Measurements from ENCODE around the gene PFKFB3. TPM values are rescaled to one million over a fixed set of nuclear protein-coding genes. Genes with fewer than 3 reads are reported as not detected.
"Not testable (repeated sequence)": the region's sequence is repeated elsewhere in the genome, so short reads cannot be mapped to it uniquely, and the experiment has no call there.

Gene PFKFB3
- total and polyA plus RNA-seq, 9 of the 15 experiments (the other 6 are each of a cell fraction or from before 2014, with no cell fraction given) = 0.46 to 21.6 (median 7.8) TPM

DNA sequence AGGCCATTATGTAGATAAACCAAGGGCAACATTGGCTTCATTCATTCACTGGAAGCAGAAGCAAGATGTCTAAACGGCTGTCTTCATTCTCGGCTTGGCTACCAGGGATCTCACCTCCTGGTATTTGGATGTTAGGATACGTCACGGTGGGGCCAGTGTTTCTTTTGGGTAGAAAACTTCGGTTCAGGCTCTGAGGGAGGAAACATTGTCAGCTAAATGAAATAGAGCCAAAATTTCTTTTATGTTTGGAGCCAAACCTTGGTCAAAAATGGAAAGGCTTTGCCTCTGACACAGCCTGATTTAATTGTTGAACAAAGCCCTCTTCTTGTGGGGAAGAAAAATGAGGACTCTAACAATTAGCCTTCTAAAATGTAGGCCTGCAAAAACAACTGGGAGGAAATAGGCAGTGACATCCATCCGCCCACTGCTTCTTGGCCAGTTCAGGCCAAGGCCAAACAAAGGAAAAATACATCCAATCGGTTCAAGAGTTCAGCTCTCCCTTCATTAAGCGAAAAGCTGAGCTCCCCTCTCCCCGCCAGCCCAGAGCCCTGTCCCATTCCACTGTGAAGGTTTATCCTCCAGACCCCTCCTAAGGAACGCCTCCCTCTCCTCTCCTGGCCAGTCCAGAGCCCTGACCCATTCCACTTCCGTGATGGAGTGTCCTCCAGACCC, 44.4 kb downstream of the PFKFB3 start:
- in situ Hi-C loops (cut with MboI) = no loop called here
- FAIRE-seq (no peak), ATAC-seq (no peak), DNase-seq (ENCODE audit: extremely low read depth in 1 of 4, low spot score in 3 of 4) (no peak)
- H3K4me3 ChIP-seq = no peak overlapping the region
- TF ChIP-seq, protein P1, sequence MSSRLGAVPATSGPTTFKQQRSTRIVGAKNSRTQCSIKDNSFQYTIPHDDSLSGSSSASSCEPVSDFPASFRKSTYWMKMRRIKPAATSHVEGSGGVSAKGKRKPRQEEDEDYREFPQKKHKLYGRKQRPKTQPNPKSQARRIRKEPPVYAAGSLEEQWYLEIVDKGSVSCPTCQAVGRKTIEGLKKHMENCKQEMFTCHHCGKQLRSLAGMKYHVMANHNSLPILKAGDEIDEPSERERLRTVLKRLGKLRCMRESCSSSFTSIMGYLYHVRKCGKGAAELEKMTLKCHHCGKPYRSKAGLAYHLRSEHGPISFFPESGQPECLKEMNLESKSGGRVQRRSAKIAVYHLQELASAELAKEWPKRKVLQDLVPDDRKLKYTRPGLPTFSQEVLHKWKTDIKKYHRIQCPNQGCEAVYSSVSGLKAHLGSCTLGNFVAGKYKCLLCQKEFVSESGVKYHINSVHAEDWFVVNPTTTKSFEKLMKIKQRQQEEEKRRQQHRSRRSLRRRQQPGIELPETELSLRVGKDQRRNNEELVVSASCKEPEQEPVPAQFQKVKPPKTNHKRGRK (tag; IDR thresholded peaks at IDR 0.05) = no peak
- no peak for TF ChIP-seq ELF4 (CRISPR knock-in tag; IDR thresholded peaks at IDR 0.05)
- TF ChIP-seq ZNF695 (CRISPR knock-in tag; IDR thresholded peaks at IDR 0.05) = no peak
- no peak for TF ChIP-seq TRIM24 (IDR thresholded peaks at IDR 0.05)
- no peak overlapping the region for H3K4me2 ChIP-seq (ENCODE audit: insufficient read depth, low read length)
- no peaks in the 10 kb centered on the region for H3K9me1 ChIP-seq (ENCODE audit: control insufficient read depth, insufficient read depth, low read length)
- BruUV-seq (replicated peaks) = no TSS peak
- no peak overlapping the region for H3K9ac ChIP-seq (ENCODE audit: insufficient read depth in 1 of 2, low read depth in 2 of 2, low read length in 2 of 2)
- no peaks in the 10 kb centered on the region for H4K20me1 ChIP-seq (replicated peaks; ENCODE audit: control insufficient read depth, insufficient read depth, low read length)
- no peaks in the 10 kb centered on the region for H3K79me2 ChIP-seq (ENCODE audit: control insufficient read depth, insufficient read depth, low read length)
- ChIA-PET CTCF (ENCODE audit: low intra/inter-chr PET ratio) (no interaction called here), POLR2A (no interaction called here)
- no peaks in the 10 kb centered on the region for H3K9me3 ChIP-seq (replicated peaks; ENCODE audit: control insufficient read depth, insufficient read depth, low read depth, low read length)
- intact Hi-C loops (cut with micrococcal nuclease) = no loop called here
- 45% methylated on average over 11 of the region's 11 CpGs for WGBS (ENCODE audit: insufficient coverage, low coverage, missing lambda C conversion rate)
- no peaks in the 10 kb centered on the region for H3K4me1 ChIP-seq (replicated peaks in 1 of 2; ENCODE audit: control insufficient read depth in 2 of 2, insufficient read depth in 2 of 2, low read length in 2 of 2)
- H2AFZ ChIP-seq (ENCODE audit: low read depth, low read length) = no peak overlapping the region
- H3K27ac ChIP-seq (ENCODE audit: extremely low read depth, low read depth, low read length) = no peak overlapping the region
- no peaks in the 10 kb centered on the region; a peak in 2 of 5 replicates for H3K27me3 ChIP-seq (ENCODE audit: control insufficient read depth in 2 of 2, insufficient read depth in 2 of 2, low read length in 2 of 2)
- H3K36me3 ChIP-seq (ENCODE audit: control insufficient read depth, insufficient read depth, low read length) = no peaks in the 10 kb centered on the region

DNA sequence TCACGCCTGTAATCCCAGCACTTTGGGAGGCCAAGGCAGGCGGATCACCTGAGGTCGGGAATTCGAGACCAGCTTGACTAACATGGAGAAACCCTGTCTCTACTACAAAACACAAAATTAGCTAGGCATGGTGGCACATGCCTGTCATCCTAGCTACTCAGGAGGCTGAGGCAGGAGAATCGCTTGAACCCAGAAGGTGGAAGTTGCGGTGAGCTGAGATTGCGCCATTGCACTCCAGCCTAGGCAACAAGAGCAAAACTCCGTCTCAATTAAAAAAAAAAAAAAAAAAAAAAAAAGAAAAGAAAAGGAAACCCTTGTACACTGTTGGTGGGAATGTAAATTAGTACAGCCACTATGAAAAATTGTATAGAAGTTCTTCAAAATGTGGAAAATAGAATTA, 46.2 kb downstream of the PFKFB3 start:
- H4K20me1 ChIP-seq (replicated peaks; ENCODE audit: control insufficient read depth, insufficient read depth, low read length); H3K36me3 ChIP-seq (ENCODE audit: control insufficient read depth, insufficient read depth, low read length); H3K4me2 ChIP-seq (ENCODE audit: insufficient read depth, low read length); H3K4me1 ChIP-seq (replicated peaks in 1 of 2; ENCODE audit: control insufficient read depth in 2 of 2, insufficient read depth in 2 of 2, low read length in 2 of 2); H3K4me3 ChIP-seq; in situ Hi-C loops (cut with MboI); H3K9me3 ChIP-seq (replicated peaks; ENCODE audit: control insufficient read depth, insufficient read depth, low read depth, low read length); FAIRE-seq; CTCF ChIA-PET (ENCODE audit: low intra/inter-chr PET ratio); BruUV-seq (replicated peaks); ATAC-seq; H3K27ac ChIP-seq (ENCODE audit: extremely low read depth, low read depth, low read length); H3K9ac ChIP-seq (ENCODE audit: insufficient read depth in 1 of 2, low read depth in 2 of 2, low read length in 2 of 2); intact Hi-C loops (cut with micrococcal nuclease); H3K9me1 ChIP-seq (ENCODE audit: control insufficient read depth, insufficient read depth, low read length); POLR2A ChIA-PET; DNase-seq (ENCODE audit: extremely low read depth in 1 of 4, low spot score in 3 of 4); H2AFZ ChIP-seq (ENCODE audit: low read depth, low read length); H3K27me3 ChIP-seq (ENCODE audit: control insufficient read depth in 2 of 2, insufficient read depth in 2 of 2, low read length in 2 of 2); H3K79me2 ChIP-seq (ENCODE audit: control insufficient read depth, insufficient read depth, low read length): not testable (repeated sequence)
- WGBS (ENCODE audit: insufficient coverage, low coverage, missing lambda C conversion rate) = 41% methylated on average over 7 of the region's 8 CpGs
